Fibroblast of mammary gland (primary cell): ENCODE measurements around the gene GPX6.

Experiments used
- DNase-seq: peaks from one replicate; pipeline ENCODE4 v3.0.0-alpha.2; 2010; ENCODE audit warnings: low read depth
- H3K4me3 ChIP-seq: 2 replicates; pipeline ENCODE4 v1.5.1; 2011; ENCODE audit warnings: low read depth, mild to moderate bottlenecking, low read length, moderate library complexity; ENCODE audit not compliant: control insufficient read depth
- CTCF ChIP-seq: conservative IDR thresholded peaks from 2 replicates; pipeline ENCODE4 v1.5.1; 2011; ENCODE audit warnings: low read depth, low read length, inconsistent platforms; ENCODE audit not compliant: control insufficient read depth, insufficient read depth

Gene GPX6

GRCh38 chr6:28490205-28490890 is 25.2 kb downstream of the GPX6 start:
- H3K4me3 ChIP-seq = peak overlapping the region; percentile 73
- no peak for TF ChIP-seq CTCF
- DNase-seq = no peak

DNA sequence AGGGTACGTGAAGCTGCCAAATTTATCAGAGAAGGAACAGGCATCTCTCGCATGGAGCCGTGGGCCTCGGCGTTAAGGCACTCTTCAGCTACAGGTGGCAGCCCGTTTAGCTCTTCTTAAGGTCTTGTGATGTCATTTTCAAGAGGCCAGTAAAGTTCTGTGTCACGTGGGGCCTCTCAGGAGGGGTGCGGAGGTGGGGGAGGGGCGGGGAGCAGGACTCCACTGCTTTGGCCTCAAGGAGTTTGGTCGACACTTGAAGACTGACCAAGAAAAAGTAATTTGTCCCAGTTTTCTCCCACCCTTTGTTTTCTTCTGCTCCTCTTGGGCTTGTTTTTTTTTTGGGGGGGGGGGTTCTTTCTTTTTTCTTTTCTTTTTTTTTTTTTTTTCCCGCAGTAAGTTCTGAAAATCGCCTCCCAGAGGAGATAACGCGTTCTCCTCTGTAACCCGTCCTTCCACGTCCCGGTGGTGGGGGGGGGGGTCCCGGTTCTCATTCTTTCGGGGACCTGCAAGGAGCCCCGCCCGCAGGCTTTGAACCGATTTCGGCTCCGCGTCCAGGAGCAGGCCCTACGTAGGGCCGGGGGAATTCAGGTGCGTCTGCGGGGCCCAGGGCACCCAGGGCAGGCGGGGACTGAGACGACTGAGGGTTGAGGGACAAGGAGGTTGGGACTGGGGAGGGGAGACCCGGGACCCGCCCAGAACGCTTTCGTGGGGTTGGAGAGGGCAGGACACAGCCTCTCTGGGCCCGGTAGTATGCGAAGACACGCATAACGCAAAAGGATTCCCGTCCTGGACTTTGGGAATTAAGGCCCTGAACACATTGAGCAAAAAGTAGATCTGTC is 26.0 kb downstream of the GPX6 start:
- peak; percentile 84 for DNase-seq
- TF ChIP-seq CTCF = no peak
- H3K4me3 ChIP-seq = peak overlapping the region; percentile 73

- DNase-seq = peak; percentile 85
- peak overlapping the region; percentile 73 for H3K4me3 ChIP-seq
- TF ChIP-seq CTCF = no peak
These were observed 26.7 kb downstream of the GPX6 start for GRCh38 chr6:28488916-28489365.

DNA sequence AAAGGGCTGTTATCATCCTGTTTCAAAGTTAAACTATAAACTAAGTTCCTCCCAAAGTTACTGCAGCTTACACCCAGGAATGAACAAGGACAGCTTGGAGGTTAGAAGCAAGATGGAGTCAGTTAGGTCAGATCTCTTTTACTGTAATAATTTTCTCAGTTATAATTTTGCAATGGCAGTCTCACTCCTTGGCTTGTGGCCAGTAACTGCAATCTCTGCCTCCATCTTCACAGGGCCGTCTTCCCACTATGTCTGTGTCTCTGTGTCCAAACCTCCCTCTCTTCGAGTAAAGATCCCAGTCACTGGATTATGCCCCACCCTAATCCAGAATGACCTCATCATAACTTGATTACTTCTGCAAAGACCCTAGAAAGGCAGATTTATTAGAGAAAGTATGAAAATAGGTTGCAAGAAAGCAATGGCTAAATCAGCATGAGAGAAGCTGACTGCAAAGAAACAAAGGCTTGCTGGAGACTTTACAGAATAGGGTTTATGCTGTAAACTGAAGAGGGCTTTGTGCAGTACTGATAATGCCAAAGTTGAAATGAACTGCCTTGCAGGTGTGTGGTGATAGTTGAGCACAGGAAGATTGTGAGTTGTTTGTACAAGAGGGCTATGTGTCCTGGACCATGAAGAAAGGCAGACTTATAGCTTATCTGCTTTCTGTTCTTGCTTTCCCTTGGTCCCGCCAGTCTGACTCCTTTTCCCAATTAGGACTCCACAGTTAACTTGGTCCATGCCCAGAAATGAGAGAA is 28.4 kb downstream of the GPX6 start:
- no peak for TF ChIP-seq CTCF
- DNase-seq = no peak
- H3K4me3 ChIP-seq = no peak overlapping the region

DNA sequence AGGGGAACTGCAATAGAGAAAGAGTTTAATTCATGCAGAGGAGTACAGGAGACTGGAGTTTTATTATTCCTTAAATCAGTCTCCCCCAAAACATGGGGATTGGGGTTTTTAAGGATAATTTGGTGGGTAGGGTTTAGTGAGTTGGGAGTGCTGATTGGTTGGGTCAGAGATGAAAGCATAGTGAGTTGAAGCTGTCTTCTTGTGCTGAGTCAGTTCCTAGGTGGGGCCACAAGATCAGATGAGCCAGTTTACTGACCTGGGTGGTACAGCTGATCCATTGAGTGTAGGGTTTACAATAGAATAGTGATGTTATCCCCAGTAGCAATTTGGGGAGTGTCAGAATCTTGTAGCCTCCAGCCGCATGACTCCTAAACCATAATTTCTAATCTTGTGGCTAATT is 29.1 kb downstream of the GPX6 start:
- DNase-seq = no peak

More for the DNA sequence above, 29.1 kb downstream of the GPX6 start:
- H3K4me3 ChIP-seq = no peak overlapping the region
- no peak for TF ChIP-seq CTCF
